HCT116 (cell line): ENCODE results near the gene RPL19. TPM values are rescaled to one million over a fixed set of nuclear protein-coding genes. Genes with fewer than 3 reads are reported as not detected.

ENCODE experiments used
- ATAC-seq: fragments of 200-7000 bp; cut with Tn5 transposase; 2 replicates; pipeline ENCODE4 v1.9.1; 2020; ENCODE audit warnings: mild to moderate bottlenecking, moderate library complexity
- BruUV-seq: library from RNA; stranded (reverse); fragments of 400-500 nt; replicated peaks from 2 replicates; lab custom pipeline; 2021; lab: Mats Ljungman, UMichigan
- CTCF ChIA-PET: fragments of 300-600 bp; sonication (Branson Sonifier 250); formaldehyde crosslinking; loops from one replicate; lab custom pipeline; 2021; ENCODE audit warnings: antibody characterized with exemption; lab: Charles Lee
- POLR2A ChIA-PET: fragments of 300-600, 350-600 bp; sonication (Branson Sonifier 250); formaldehyde crosslinking; loops from one replicate; lab custom pipeline; 2021; ENCODE audit warnings: antibody characterized with exemption; lab: Charles Lee
- RAD21 ChIA-PET, 2 experiments: fragments of 300-600 bp; sonication (Branson Sonifier 250); formaldehyde crosslinking; loops; one replicate each; lab custom pipeline; 2023; ENCODE audit warnings: low total read pairs in 2 of 2; ENCODE audit not compliant: uncharacterized antibody in 2 of 2, unreplicated experiment in 2 of 2, low non-redundant PET in 1 of 2; lab: Charles Lee
- DNase-seq: peaks from one replicate; pipeline ENCODE4 v3.0.0-alpha.2; 2010; ENCODE audit warnings: low read depth, low spot score
- H2AFZ ChIP-seq: fragments of 200-600 bp; shearing (Covaris generic), sonication (generic); 2 replicates; pipeline ENCODE4 v1.6.1; 2017; ENCODE audit warnings: low read depth, mixed run types, mixed read lengths, antibody characterized with exemption, low read length; ENCODE audit not compliant: poor library complexity, severe bottlenecking
- H3K27ac ChIP-seq: 2 replicates; pipeline ENCODE4 v1.5.1; 2012; ENCODE audit warnings: low read depth, low read length
- H3K27me3 ChIP-seq: fragments of 200-600 bp; sonication (generic); 2 replicates; pipeline ENCODE4 v1.6.1; 2016; ENCODE audit warnings: mixed run types, low read length, mixed read lengths; ENCODE audit not compliant: insufficient read depth
- H3K36me3 ChIP-seq, 2 experiments: fragments of 200-500 bp in 1 of 2; fragments of 200-600 bp in 1 of 2; sonication (Bioruptor generic) in 1 of 2; sonication (generic) in 1 of 2; 2 replicates each; pipeline versions ENCODE4 v1.5.1 to v1.6.1; 2014 to 2016; ENCODE audit warnings: low read length in 2 of 2, inconsistent platforms in 1 of 2, mixed read lengths in 1 of 2, mixed run types in 1 of 2; ENCODE audit not compliant: insufficient read depth in 2 of 2, control insufficient read depth in 1 of 2
- H3K4me1 ChIP-seq, 2 experiments: fragments of 200-600 bp in 1 of 2; sonication (generic) in 1 of 2; 2 replicates each; pipeline versions ENCODE4 v1.5.1 to v1.6.1; 2012 to 2017; ENCODE audit warnings: low read length in 2 of 2, inconsistent platforms in 1 of 2, mild to moderate bottlenecking in 1 of 2, mixed read lengths in 1 of 2, mixed run types in 1 of 2, moderate library complexity in 1 of 2; ENCODE audit not compliant: insufficient read depth in 2 of 2, control insufficient read depth in 1 of 2
- H3K4me2 ChIP-seq: fragments of 200-600 bp; sonication (generic); 2 replicates; pipeline ENCODE4 v1.6.1; 2017; ENCODE audit warnings: mixed run types, low read length, mixed read lengths
- H3K4me3 ChIP-seq, 2 experiments: fragments of 200-600 bp in 1 of 2; sonication (generic) in 1 of 2; replicated peaks in 1 of 2; 2 replicates each; pipeline ENCODE4 v1.5.1; 2011 to 2016; ENCODE audit warnings: low read length in 2 of 2, control low read depth in 1 of 2, low read depth in 1 of 2, mild to moderate bottlenecking in 1 of 2, mixed read lengths in 1 of 2, mixed run types in 1 of 2
- H3K79me2 ChIP-seq: fragments of 200-600 bp; sonication (generic); 2 replicates; pipeline ENCODE4 v1.6.1; 2017; ENCODE audit warnings: mild to moderate bottlenecking, mixed run types, low read length, moderate library complexity, mixed read lengths; ENCODE audit not compliant: insufficient read depth
- H3K9ac ChIP-seq: fragments of 200-600 bp; sonication (generic); 2 replicates; pipeline ENCODE4 v1.6.1; 2016; ENCODE audit warnings: low read length, mixed read lengths
- H3K9me2 ChIP-seq: fragments of 200-600 bp; sonication (generic), shearing (Covaris generic); 2 replicates; pipeline ENCODE4 v1.6.1; 2017; ENCODE audit warnings: mixed run types, mild to moderate bottlenecking, moderate library complexity; ENCODE audit not compliant: insufficient read depth
- H3K9me3 ChIP-seq, 2 experiments: fragments of 200-500 bp in 1 of 2; fragments of 200-600 bp in 1 of 2; sonication (Bioruptor generic) in 1 of 2; sonication (generic) in 1 of 2; 2 replicates each; pipeline ENCODE4 v1.6.1; 2014 to 2017; ENCODE audit warnings: low read length in 2 of 2, mixed read lengths in 2 of 2, inconsistent platforms in 1 of 2, low read depth in 1 of 2, mild to moderate bottlenecking in 1 of 2, mixed run types in 1 of 2, moderate library complexity in 1 of 2; ENCODE audit not compliant: control insufficient read depth in 1 of 2, insufficient read depth in 1 of 2
- H4K20me1 ChIP-seq: fragments of 200-600 bp; sonication (generic), shearing (Covaris generic); 2 replicates; pipeline ENCODE4 v1.6.1; 2017; ENCODE audit warnings: mixed run types, mild to moderate bottlenecking, moderate library complexity; ENCODE audit not compliant: insufficient read depth
- ELF1 ChIP-seq: IDR thresholded peaks from 2 replicates; pipeline ENCODE4 v1.6.1; 2012; ENCODE audit warnings: low read depth, borderline replicate concordance
- JUND ChIP-seq: IDR thresholded peaks from 2 replicates; pipeline ENCODE4 v1.6.1; 2012
- POLR2AphosphoS5 ChIP-seq: IDR thresholded peaks from 2 replicates; pipeline ENCODE4 v1.6.1; 2011; ENCODE audit warnings: mild to moderate bottlenecking, low read depth, low read length, moderate library complexity
- TCF7L2 ChIP-seq: IDR thresholded peaks from 2 replicates; pipeline ENCODE4 v1.7.0; 2011; ENCODE audit warnings: borderline replicate concordance, inconsistent platforms; ENCODE audit not compliant: insufficient read depth, insufficient read length; ENCODE audit errors: extremely low read depth
- intact Hi-C: fragments of 100-400 bp; cut with micrococcal nuclease; formaldehyde crosslinking; loops from 2 replicates; pipeline ENCODE4 v1.10.0; 2022
- total RNA-seq: library from RNA; stranded (reverse); gene quantifications from one replicate; pipeline ENCODE4 v1.2.1, GENCODE V29; 2021; ENCODE audit not compliant: unreplicated experiment

RPL19 gene
- total RNA-seq, 1 experiment from 2014 or later: 2,276 TPM

- RAD21 ChIA-PET: no interaction called here
- no peak for DNase-seq
- Histone ChIP-seq H3K27ac (no peak overlapping the region), H3K4me1 (peaks cover 7% of the 10 kb centered on the region in 2 experiments; a peak in 2 of 4 replicates), H3K79me2 (no peaks in the 10 kb centered on the region), H3K9me3 (no peaks in the 10 kb centered on the region), H3K4me2 (no peak overlapping the region), H2AFZ (no peak overlapping the region), H3K4me3 (no peak overlapping the region), H4K20me1 (no peaks in the 10 kb centered on the region), H3K36me3 (no peaks in the 10 kb centered on the region), H3K9me2 (no peaks in the 10 kb centered on the region), H3K9ac (no peak overlapping the region), H3K27me3 (no peaks in the 10 kb centered on the region)
- TF ChIP-seq ELF1: no peak
- TF ChIP-seq TCF7L2: no peak
- BruUV-seq: no TSS peak
- no peak for ATAC-seq
- POLR2A ChIA-PET: interaction anchor here (0.5 kb wide), 1 partner anchor 22 kb away, joined by 3 read pairs; the partner anchor contains the start of gene CACNB1
- CTCF ChIA-PET: interaction anchor here (1.2 to 1.8 kb wide), 2 partner anchors 12 to 14 kb away, joined by 3 to 5 read pairs; no protein-coding TSS in a partner anchor
- intact Hi-C loops: no loop called here
These were observed 19.6 kb downstream of the RPL19 start for GRCh38 chr17:39219647-39220154.

- H3K27ac ChIP-seq: no peak overlapping the region
- H3K4me2 ChIP-seq: no peak overlapping the region
- no peaks in the 10 kb centered on the region for H3K27me3 ChIP-seq
- H3K9me3 ChIP-seq: no peaks in the 10 kb centered on the region
- no peaks in the 10 kb centered on the region for H3K36me3 ChIP-seq
- no TSS peak for BruUV-seq
- H3K9ac ChIP-seq: no peak overlapping the region
- ATAC-seq (no peak; the same call in 1 of the 2 replicates), DNase-seq (no peak)
- no peaks in the 10 kb centered on the region for H4K20me1 ChIP-seq
- H3K79me2 ChIP-seq: no peaks in the 10 kb centered on the region
- no peaks in the 10 kb centered on the region for H3K9me2 ChIP-seq
- RAD21 ChIA-PET: no interaction called here
- intact Hi-C loops: no loop called here
- no peak for TF ChIP-seq ELF1
- TF ChIP-seq POLR2AphosphoS5: no peak
- no peak for TF ChIP-seq JUND
- no peak overlapping the region for H2AFZ ChIP-seq
- CTCF ChIA-PET: no interaction called here
- peaks cover 7% of the 10 kb centered on the region in 2 experiments; a peak in 2 of 4 replicates for H3K4me1 ChIP-seq
- no peak overlapping the region for H3K4me3 ChIP-seq
- POLR2A ChIA-PET: no interaction called here
These were observed 21.5 kb downstream of the RPL19 start for GRCh38 chr17:39221572-39221971.
